Liver (tissue), 9 donors: ENCODE data around the gene LLPH. TPM values are rescaled to one million over a fixed set of nuclear protein-coding genes. Genes with fewer than 3 reads are reported as not detected.

Experiments used
- DNase-seq: peaks from one replicate; pipeline ENCODE4 v3.0.0-alpha.2; 2017; ENCODE audit warnings: low spot score
- H3K27ac ChIP-seq, 2 donors: one replicate each; pipeline ENCODE4 v1.7.0; 2013; ENCODE audit warnings: inconsistent platforms in 2 of 2, low read length in 2 of 2, control low read depth in 1 of 2, low read depth in 1 of 2, mild to moderate bottlenecking in 1 of 2
- H3K27me3 ChIP-seq, 4 donors: one replicate each; pipeline versions ENCODE4 v1.6.1 to v1.7.0; 2013; ENCODE audit warnings: low read length in 3 of 4, inconsistent platforms in 1 of 4, mild to moderate bottlenecking in 1 of 4, moderate library complexity in 1 of 4; ENCODE audit not compliant: control insufficient read depth in 4 of 4, insufficient read depth in 4 of 4
- H3K36me3 ChIP-seq, 4 donors: one replicate each; pipeline versions ENCODE4 v1.6.1 to v1.7.0; 2013; ENCODE audit warnings: low read length in 3 of 4, mild to moderate bottlenecking in 3 of 4, low read depth in 1 of 4, moderate library complexity in 1 of 4; ENCODE audit not compliant: control insufficient read depth in 4 of 4, insufficient read depth in 3 of 4
- H3K4me1 ChIP-seq, 4 donors: one replicate each; pipeline versions ENCODE4 v1.6.1 to v1.7.0; 2013; ENCODE audit warnings: low read length in 3 of 4, mild to moderate bottlenecking in 3 of 4, moderate library complexity in 1 of 4; ENCODE audit not compliant: control insufficient read depth in 4 of 4, insufficient read depth in 4 of 4
- H3K4me3 ChIP-seq, 3 donors: one replicate each; pipeline versions ENCODE4 v1.6.1 to v1.7.0; 2013; ENCODE audit warnings: low read length in 3 of 3, control low read depth in 1 of 3, low read depth in 1 of 3, mild to moderate bottlenecking in 1 of 3
- H3K9ac ChIP-seq, 2 donors: one replicate each; pipeline ENCODE4 v1.7.0; 2013; ENCODE audit warnings: low read length in 2 of 2, mild to moderate bottlenecking in 2 of 2, moderate library complexity in 2 of 2, control low read depth in 1 of 2, low read depth in 1 of 2
- H3K9me3 ChIP-seq, 4 donors: one replicate each; pipeline versions ENCODE4 v1.6.1 to v1.7.0; 2013; ENCODE audit warnings: low read length in 3 of 4; ENCODE audit not compliant: control insufficient read depth in 4 of 4
- ATF3 ChIP-seq: IDR thresholded peaks from 2 replicates; pipeline ENCODE4 v1.6.1; 2016; ENCODE audit warnings: antibody characterized with exemption
- EGR1 ChIP-seq, 2 donors: IDR thresholded peaks; 2 replicates each; pipeline ENCODE4 v1.6.1; 2016 to 2018; ENCODE audit warnings: antibody characterized with exemption in 2 of 2, low read depth in 2 of 2
- FOXA1 ChIP-seq: IDR thresholded peaks from 2 replicates; pipeline ENCODE4 v1.6.1; 2016; ENCODE audit warnings: antibody characterized with exemption
- FOXA2 ChIP-seq: IDR thresholded peaks from 2 replicates; pipeline ENCODE4 v1.6.1; 2016; ENCODE audit warnings: antibody characterized with exemption
- GABPA ChIP-seq, 2 donors: IDR thresholded peaks in 1 of 2; conservative IDR thresholded peaks in 1 of 2; 2 replicates each; pipeline ENCODE4 v1.6.1; 2016; ENCODE audit warnings: antibody characterized with exemption in 2 of 2, mild to moderate bottlenecking in 1 of 2, moderate library complexity in 1 of 2
- HNF4A ChIP-seq, 2 donors: conservative IDR thresholded peaks; 2 replicates each; pipeline ENCODE4 v1.6.1; 2016; ENCODE audit warnings: antibody characterized with exemption in 2 of 2, mild to moderate bottlenecking in 2 of 2
- HNF4G ChIP-seq: IDR thresholded peaks from 2 replicates; pipeline ENCODE4 v1.6.1; 2016; ENCODE audit warnings: antibody characterized with exemption
- NR2F2 ChIP-seq: IDR thresholded peaks from 2 replicates; pipeline ENCODE4 v1.6.1; 2016; ENCODE audit warnings: antibody characterized with exemption
- RAD21 ChIP-seq, 2 donors: IDR thresholded peaks; 2 replicates each; pipeline ENCODE4 v1.6.1; 2016; ENCODE audit warnings: antibody characterized with exemption in 2 of 2, mild to moderate bottlenecking in 2 of 2
- RXRA ChIP-seq, 2 donors: IDR thresholded peaks; 2 replicates each; pipeline ENCODE4 v1.6.1; 2017 to 2018; ENCODE audit warnings: antibody characterized with exemption in 2 of 2, mild to moderate bottlenecking in 1 of 2
- SP1 ChIP-seq: IDR thresholded peaks from 2 replicates; pipeline ENCODE4 v1.6.1; 2018; ENCODE audit warnings: antibody characterized with exemption, mild to moderate bottlenecking
- YY1 ChIP-seq: IDR thresholded peaks from 2 replicates; pipeline ENCODE4 v1.6.1; 2016; ENCODE audit warnings: antibody characterized with exemption, mild to moderate bottlenecking
- WGBS: extraction: QIAGEN DNeasy Blood & Tissue Kit; methylation state at CpG from one replicate; pipeline ENCODE4 v1.1.7; 2013; 5-methylcytosine and 5-hydroxymethylcytosine counted together
- polyA plus RNA-seq, 2 donors: library from polyadenylated mRNA; stranded (reverse) in 1 of 2; unstranded in 1 of 2; fragments of 200-250 nt in 1 of 2; fragments of >200 nt in 1 of 2; fragmentation: Nextera tagmentation in 1 of 2; extraction: Ambion mirVana in 1 of 2; gene quantifications; one replicate each; pipeline versions ENCODE4 v1.2.1 to v1.2.3, GENCODE V29; 2013 to 2015
- total RNA-seq, 2 donors: library from RNA; depleted of rRNA; stranded (reverse); fragments of >200 nt; gene quantifications; one replicate each; pipeline ENCODE4 v1.2.3, GENCODE V29; 2014
- TF ChIP-seq, protein P1 (sequence below): IDR thresholded peaks from 2 replicates; pipeline ENCODE4 v1.6.1; 2016; ENCODE audit warnings: antibody characterized with exemption
- TF ChIP-seq, protein P2 (sequence below): IDR thresholded peaks from 2 replicates; pipeline ENCODE4 v1.6.1; 2016; ENCODE audit warnings: antibody characterized with exemption, mild to moderate bottlenecking
- TF ChIP-seq, protein P3 (sequence below): fragments of 150-350 bp; IDR thresholded peaks from 2 replicates; pipeline ENCODE4 v1.5.1; 2017; ENCODE audit warnings: improper control_type of control experiment, low read depth, low read length; ENCODE audit not compliant: missing input control
- donor health status: healthy.
- donor health status: healthy.
- donor health status: healthy.
- donor health status: healthy.
- donor health status: healthy.

The LLPH gene
- total and polyA plus RNA-seq, 4 donors, result 2.6 to 18.1 (median 6.6) TPM

- no peak overlapping the region for H3K27ac ChIP-seq
- TF ChIP-seq ATF3 (no peak), EGR1 (IDR thresholded peaks at IDR 0.05; ENCODE audit: low read depth in 2 of 2) (no peak), FOXA2 (no peak), NR2F2 (no peak), SP1 (no peak), FOXA1 (no peak), HNF4A (conservative IDR thresholded peaks at IDR 0.05) (no peak), RAD21 (IDR thresholded peaks at IDR 0.05) (no peak), HNF4G (no peak)
- TF ChIP-seq, protein P1, sequence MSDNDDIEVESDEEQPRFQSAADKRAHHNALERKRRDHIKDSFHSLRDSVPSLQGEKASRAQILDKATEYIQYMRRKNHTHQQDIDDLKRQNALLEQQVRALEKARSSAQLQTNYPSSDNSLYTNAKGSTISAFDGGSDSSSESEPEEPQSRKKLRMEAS, result no peak
- TF ChIP-seq, protein P2, sequence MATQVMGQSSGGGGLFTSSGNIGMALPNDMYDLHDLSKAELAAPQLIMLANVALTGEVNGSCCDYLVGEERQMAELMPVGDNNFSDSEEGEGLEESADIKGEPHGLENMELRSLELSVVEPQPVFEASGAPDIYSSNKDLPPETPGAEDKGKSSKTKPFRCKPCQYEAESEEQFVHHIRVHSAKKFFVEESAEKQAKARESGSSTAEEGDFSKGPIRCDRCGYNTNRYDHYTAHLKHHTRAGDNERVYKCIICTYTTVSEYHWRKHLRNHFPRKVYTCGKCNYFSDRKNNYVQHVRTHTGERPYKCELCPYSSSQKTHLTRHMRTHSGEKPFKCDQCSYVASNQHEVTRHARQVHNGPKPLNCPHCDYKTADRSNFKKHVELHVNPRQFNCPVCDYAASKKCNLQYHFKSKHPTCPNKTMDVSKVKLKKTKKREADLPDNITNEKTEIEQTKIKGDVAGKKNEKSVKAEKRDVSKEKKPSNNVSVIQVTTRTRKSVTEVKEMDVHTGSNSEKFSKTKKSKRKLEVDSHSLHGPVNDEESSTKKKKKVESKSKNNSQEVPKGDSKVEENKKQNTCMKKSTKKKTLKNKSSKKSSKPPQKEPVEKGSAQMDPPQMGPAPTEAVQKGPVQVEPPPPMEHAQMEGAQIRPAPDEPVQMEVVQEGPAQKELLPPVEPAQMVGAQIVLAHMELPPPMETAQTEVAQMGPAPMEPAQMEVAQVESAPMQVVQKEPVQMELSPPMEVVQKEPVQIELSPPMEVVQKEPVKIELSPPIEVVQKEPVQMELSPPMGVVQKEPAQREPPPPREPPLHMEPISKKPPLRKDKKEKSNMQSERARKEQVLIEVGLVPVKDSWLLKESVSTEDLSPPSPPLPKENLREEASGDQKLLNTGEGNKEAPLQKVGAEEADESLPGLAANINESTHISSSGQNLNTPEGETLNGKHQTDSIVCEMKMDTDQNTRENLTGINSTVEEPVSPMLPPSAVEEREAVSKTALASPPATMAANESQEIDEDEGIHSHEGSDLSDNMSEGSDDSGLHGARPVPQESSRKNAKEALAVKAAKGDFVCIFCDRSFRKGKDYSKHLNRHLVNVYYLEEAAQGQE, result no peak
- no peaks in the 10 kb centered on the region for H3K27me3 ChIP-seq
- H3K9me3 ChIP-seq, result peaks cover 0 to 11% (median 2%) of the 10 kb centered on the region in 4 donors
- no peak for DNase-seq
- 98% methylated on average over 1 of the region's 1 CpG for WGBS
- peaks cover 1 to 20% (median 10%) of the 10 kb centered on the region in 4 donors for H3K36me3 ChIP-seq
- H3K4me1 ChIP-seq, result peaks cover 0 to 12% (median 3%) of the 10 kb centered on the region in 4 donors
- no peak overlapping the region for H3K9ac ChIP-seq
- no peak overlapping the region for H3K4me3 ChIP-seq
Observed at GRCh38 chr12:66143868-66144267, 13.3 kb upstream of the LLPH start.

DNA sequence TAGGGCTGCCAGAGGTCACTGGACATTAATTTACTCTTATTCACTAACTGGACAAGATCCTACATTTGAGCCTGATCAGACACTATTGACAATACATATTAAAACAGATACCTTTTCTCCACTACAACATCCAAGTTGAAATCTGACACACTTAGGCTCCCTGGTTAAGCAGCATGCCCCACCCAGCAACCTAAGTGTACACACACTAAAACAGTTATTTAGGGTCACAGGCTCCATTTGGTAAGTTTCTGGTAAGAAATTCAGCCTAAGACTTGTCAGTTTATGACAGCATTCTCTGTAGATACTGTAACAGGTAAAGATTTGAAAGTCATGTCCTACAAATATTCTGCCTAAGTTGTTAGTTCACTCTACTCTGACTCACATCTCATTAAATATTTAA, 12.3 kb upstream of the LLPH start:
- Histone ChIP-seq H3K27ac (no peak overlapping the region), H3K9ac (no peak overlapping the region), H3K9me3 (peaks cover 0 to 11% (median 2%) of the 10 kb centered on the region in 4 donors), H3K36me3 (peaks cover 2 to 18% (median 13%) of the 10 kb centered on the region in 4 donors), H3K4me3 (no peak overlapping the region), H3K27me3 (no peaks in the 10 kb centered on the region), H3K4me1 (peaks cover 0 to 12% (median 3%) of the 10 kb centered on the region in 4 donors)
- TF ChIP-seq, protein P3, sequence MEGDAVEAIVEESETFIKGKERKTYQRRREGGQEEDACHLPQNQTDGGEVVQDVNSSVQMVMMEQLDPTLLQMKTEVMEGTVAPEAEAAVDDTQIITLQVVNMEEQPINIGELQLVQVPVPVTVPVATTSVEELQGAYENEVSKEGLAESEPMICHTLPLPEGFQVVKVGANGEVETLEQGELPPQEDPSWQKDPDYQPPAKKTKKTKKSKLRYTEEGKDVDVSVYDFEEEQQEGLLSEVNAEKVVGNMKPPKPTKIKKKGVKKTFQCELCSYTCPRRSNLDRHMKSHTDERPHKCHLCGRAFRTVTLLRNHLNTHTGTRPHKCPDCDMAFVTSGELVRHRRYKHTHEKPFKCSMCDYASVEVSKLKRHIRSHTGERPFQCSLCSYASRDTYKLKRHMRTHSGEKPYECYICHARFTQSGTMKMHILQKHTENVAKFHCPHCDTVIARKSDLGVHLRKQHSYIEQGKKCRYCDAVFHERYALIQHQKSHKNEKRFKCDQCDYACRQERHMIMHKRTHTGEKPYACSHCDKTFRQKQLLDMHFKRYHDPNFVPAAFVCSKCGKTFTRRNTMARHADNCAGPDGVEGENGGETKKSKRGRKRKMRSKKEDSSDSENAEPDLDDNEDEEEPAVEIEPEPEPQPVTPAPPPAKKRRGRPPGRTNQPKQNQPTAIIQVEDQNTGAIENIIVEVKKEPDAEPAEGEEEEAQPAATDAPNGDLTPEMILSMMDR, result no peak
- no peak for TF ChIP-seq GABPA (IDR thresholded peaks at IDR 0.05 in 1 of 2, conservative IDR thresholded peaks at IDR 0.05 in 1 of 2)
- TF ChIP-seq FOXA1, result no peak
- TF ChIP-seq FOXA2, result no peak
- no peak for TF ChIP-seq RXRA (IDR thresholded peaks at IDR 0.05)
- no peak for TF ChIP-seq HNF4A (conservative IDR thresholded peaks at IDR 0.05)
- no peak for TF ChIP-seq YY1
- no peak for TF ChIP-seq ATF3
- TF ChIP-seq EGR1 (IDR thresholded peaks at IDR 0.05; ENCODE audit: low read depth in 2 of 2), result no peak
- no peak for DNase-seq
